ENCODE results near the gene PLCD3. TPM values are rescaled to one million over a fixed set of nuclear protein-coding genes. Genes with fewer than 3 reads are reported as not detected.
A peak's percentile ranks its signal among the peaks of the same experiment; 100 is the strongest.

The PLCD3 gene
- total and polyA plus RNA-seq, 8 donors = 7.6 to 215 (median 42.1) TPM

GRCh38 chr17:45073414-45074070 is 58.8 kb downstream of the PLCD3 start:
- peaks cover 10 to 66% (median 47%) of the 10 kb centered on the region in 4 donors for H3K36me3 ChIP-seq
- no peaks in the 10 kb centered on the region for H3K27me3 ChIP-seq
- H3K4me3 ChIP-seq = no peak overlapping the region
- H3K27ac ChIP-seq = peak overlapping the region in 4 of 5 donors; percentile 32 to 85 (median 76)
- no peak for TF ChIP-seq CTCF (IDR thresholded peaks at IDR 0.05)
- peak in 2 of 3 donors; percentile 41 to 56 for TF ChIP-seq POLR2AphosphoS5 (IDR thresholded peaks at IDR 0.05)
- H3K9me3 ChIP-seq = no peaks in the 10 kb centered on the region
- intact Hi-C loops (cut with DNase I; ENCODE audit: low total_unique reads) = no loop called here
- DNase-seq = peak in 1 of 2 donors; percentile 59
- peaks cover 0 to 62% (median 29%) of the 10 kb centered on the region in 4 donors for H3K4me1 ChIP-seq
- WGBS, 5 donors = 64 to 85% (median 74%) methylated on average over 5 of the region's 5 CpGs

GRCh38 chr17:45070809-45071208 is 61.5 kb downstream of the PLCD3 start:
- no peak overlapping the region for H3K27ac ChIP-seq
- H3K4me1 ChIP-seq = peaks cover 0 to 57% (median 23%) of the 10 kb centered on the region in 4 donors
- WGBS, 5 donors = 85 to 97% (median 94%) methylated on average over 2 of the region's 2 CpGs
- no peaks in the 10 kb centered on the region for H3K9me3 ChIP-seq
- DNase-seq = no peak
- intact Hi-C loops (cut with DNase I; ENCODE audit: low total_unique reads) = no loop called here
- no peak overlapping the region for H3K4me3 ChIP-seq
- no peaks in the 10 kb centered on the region for H3K27me3 ChIP-seq
- no peak for TF ChIP-seq CTCF (IDR thresholded peaks at IDR 0.05)
- TF ChIP-seq EP300 (IDR thresholded peaks at IDR 0.05) = no peak
- peaks cover 10 to 69% (median 50%) of the 10 kb centered on the region in 4 donors for H3K36me3 ChIP-seq

- intact Hi-C loops (cut with DNase I; ENCODE audit: low total_unique reads) = no loop called here
These were observed 62.3 kb downstream of the PLCD3 start for GRCh38 chr17:45070001-45070400.

GRCh38 chr17:45067637-45068036 is 64.7 kb downstream of the PLCD3 start:
- Histone ChIP-seq H3K4me1 (peaks cover 19 to 62% (median 42%) of the 10 kb centered on the region in 4 donors), H3K27ac (no peak overlapping the region), H3K27me3 (no peaks in the 10 kb centered on the region), H3K4me3 (no peak overlapping the region), H3K9me3 (no peaks in the 10 kb centered on the region), H3K36me3 (peaks cover 10 to 49% (median 33%) of the 10 kb centered on the region in 4 donors)
- TF ChIP-seq POLR2A (IDR thresholded peaks at IDR 0.05) = no peak
- TF ChIP-seq POLR2AphosphoS5 (IDR thresholded peaks at IDR 0.05) = no peak
- TF ChIP-seq EP300 (IDR thresholded peaks at IDR 0.05) = no peak
- no peak for TF ChIP-seq CTCF (IDR thresholded peaks at IDR 0.05)
- WGBS, 5 donors = 71 to 93% (median 80%) methylated on average over 2 of the region's 2 CpGs
- intact Hi-C loops (cut with DNase I; ENCODE audit: low total_unique reads) = no loop called here
- no peak for DNase-seq

More at GRCh38 chr17:45070001-45070400, 62.3 kb downstream of the PLCD3 start:
- no peaks in the 10 kb centered on the region for H3K27me3 ChIP-seq
- TF ChIP-seq POLR2AphosphoS5 (IDR thresholded peaks at IDR 0.05) (no peak), CTCF (IDR thresholded peaks at IDR 0.05) (no peak), EP300 (IDR thresholded peaks at IDR 0.05) (no peak)
- no peaks in the 10 kb centered on the region for H3K9me3 ChIP-seq
- H3K4me3 ChIP-seq = no peak overlapping the region
- no peak for DNase-seq
- peaks cover 0 to 61% (median 27%) of the 10 kb centered on the region in 4 donors for H3K4me1 ChIP-seq
- H3K27ac ChIP-seq = no peak overlapping the region
- WGBS, 5 donors = 80 to 91% (median 89%) methylated on average over 8 of the region's 8 CpGs
- peaks cover 10 to 68% (median 45%) of the 10 kb centered on the region in 4 donors for H3K36me3 ChIP-seq
